Caco-2 (cell line): ENCODE data around the gene AP2B1. TPM values are rescaled to one million over a fixed set of nuclear protein-coding genes. Genes with fewer than 3 reads are reported as not detected.

Experiments
- BruUV-seq: library from RNA; stranded (reverse); fragments of 400-500 nt; replicated peaks from 2 replicates; lab custom pipeline; 2021; lab: Mats Ljungman, UMichigan
- CTCF ChIA-PET: fragments of 300-600 bp; sonication (Branson Sonifier 250); formaldehyde crosslinking; loops from one replicate; lab custom pipeline; 2022; ENCODE audit warnings: antibody characterized with exemption; lab: Charles Lee
- POLR2A ChIA-PET: fragments of 300-600 bp; sonication (Branson Sonifier 250); formaldehyde crosslinking; loops from one replicate; lab custom pipeline; 2022; ENCODE audit warnings: antibody characterized with exemption; lab: Charles Lee
- DNase-seq, 2 experiments: peaks; one replicate each; pipeline versions ENCODE4 v3.0.0 to v3.0.0-alpha.2; 2020 to 2022
- H3K27me3 ChIP-seq: replicated peaks from 2 replicates; pipeline ENCODE4 v1.6.0; 2011; ENCODE audit warnings: low read length; ENCODE audit not compliant: control insufficient read depth, insufficient read depth
- H3K36me3 ChIP-seq: 2 replicates; pipeline ENCODE4 v1.5.1; 2011; ENCODE audit warnings: low read length; ENCODE audit not compliant: control insufficient read depth, insufficient read depth
- H3K4me1 ChIP-seq: fragments of 250-450 bp; sonication (Bioruptor Pico); 2 replicates; pipeline ENCODE4 v1.5.1; 2020; ENCODE audit warnings: mild to moderate bottlenecking
- H3K4me3 ChIP-seq: 2 replicates; pipeline ENCODE4 v1.5.1; 2011; ENCODE audit warnings: low read depth, mild to moderate bottlenecking, control low read depth, low read length
- H3K9me3 ChIP-seq: fragments of 250-450 bp; sonication (Bioruptor Pico); 2 replicates; pipeline ENCODE4 v1.5.1; 2020; ENCODE audit warnings: mild to moderate bottlenecking, moderate library complexity
- H3K27ac Mint-ChIP-seq: one replicate; pipeline ENCODE4 v1.8.0; 2022; ENCODE audit warnings: mixed read lengths; ENCODE audit not compliant: unreplicated experiment
- H3K27me3 Mint-ChIP-seq: one replicate; pipeline ENCODE4 v1.8.0; 2022; ENCODE audit warnings: mixed read lengths; ENCODE audit not compliant: insufficient read depth, unreplicated experiment
- H3K36me3 Mint-ChIP-seq: one replicate; pipeline ENCODE4 v1.8.0; 2022; ENCODE audit warnings: mild to moderate bottlenecking, mixed read lengths; ENCODE audit not compliant: insufficient read depth, unreplicated experiment
- H3K4me1 Mint-ChIP-seq: one replicate; pipeline ENCODE4 v1.8.0; 2022; ENCODE audit warnings: low read depth, mixed read lengths; ENCODE audit not compliant: unreplicated experiment
- H3K4me3 Mint-ChIP-seq: one replicate; pipeline ENCODE4 v1.8.0; 2022; ENCODE audit warnings: mild to moderate bottlenecking, moderate library complexity, mixed read lengths; ENCODE audit not compliant: unreplicated experiment
- H3K9me3 Mint-ChIP-seq: one replicate; pipeline ENCODE4 v1.8.0; 2022; ENCODE audit warnings: mixed read lengths; ENCODE audit not compliant: unreplicated experiment
- intact Hi-C: fragments of 100-400 bp; cut with micrococcal nuclease; formaldehyde crosslinking; loops from one replicate; pipeline ENCODE4 v1.10.0; 2022; ENCODE audit not compliant: unreplicated experiment
- total RNA-seq: library from RNA; stranded (reverse); gene quantifications from 2 replicates; pipeline ENCODE4 v1.2.3, GENCODE V29; 2022
- TF ChIP-seq, protein P1 (sequence below), 2 experiments: fragments of 200-600 bp in 1 of 2; IDR thresholded peaks; 1 replicate in 1 of 2; 2 replicates in 1 of 2; pipeline versions ENCODE4 v1.5.1 to v1.8.0; 2011 to 2022; ENCODE audit warnings: antibody characterized with exemption in 1 of 2, control low read depth in 1 of 2, inconsistent platforms in 1 of 2, low read depth in 1 of 2, low read length in 1 of 2, mild to moderate bottlenecking in 1 of 2, moderate library complexity in 1 of 2; ENCODE audit not compliant: insufficient read depth in 1 of 2, severe bottlenecking in 1 of 2, unreplicated experiment in 1 of 2

The AP2B1 gene
- total RNA-seq, 1 experiment from 2014 or later: 228 TPM

DNA sequence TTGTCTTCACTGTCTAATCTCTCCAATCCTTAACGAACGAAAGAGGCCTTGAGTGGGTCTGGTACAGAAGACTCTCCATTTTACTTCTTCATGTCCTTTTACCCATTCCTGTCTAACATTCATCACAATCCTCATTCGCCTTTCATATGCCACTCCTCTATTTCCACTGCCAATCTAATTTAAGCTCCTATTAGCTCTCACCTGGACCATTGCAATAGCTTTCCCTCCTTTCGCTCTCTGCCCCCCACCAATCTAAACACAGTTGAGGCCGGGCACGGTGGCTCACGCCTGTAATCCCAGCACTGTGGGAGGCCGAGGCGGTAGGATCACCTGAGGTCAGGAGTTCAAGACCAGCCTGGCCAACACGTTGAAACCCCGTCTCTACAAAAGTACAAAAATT, 20.2 kb upstream of the AP2B1 start:
- Mint-ChIP-seq H3K27me3 (peaks cover 2% of the 10 kb centered on the region), H3K27ac (peak overlapping the region; percentile 56), H3K4me3 (peak overlapping the region; percentile 75), H3K4me1 (peaks cover 15% of the 10 kb centered on the region), H3K9me3 (no peaks in the 10 kb centered on the region), H3K36me3 (peaks cover 20% of the 10 kb centered on the region)
- Histone ChIP-seq H3K4me1 (peaks cover 4% of the 10 kb centered on the region), H3K4me3 (peak overlapping the region; percentile 54), H3K36me3 (no peaks in the 10 kb centered on the region), H3K9me3 (no peaks in the 10 kb centered on the region), H3K27me3 (no peaks in the 10 kb centered on the region)
- ChIA-PET POLR2A (interaction anchor here (0.6 to 2.7 kb wide), 3 partner anchors 11 to 1091 kb away, joined by 4 to 22 read pairs (median 7); partner anchors contain the start of genes PEX12 and TAF15), CTCF (no interaction called here)
- no peak for DNase-seq
- no TSS peak for BruUV-seq
- intact Hi-C loops: loop anchor here (1.0 kb wide), 1 partner anchor 11 kb away; the partner anchor contains the start of gene PEX12
- TF ChIP-seq, protein P1, sequence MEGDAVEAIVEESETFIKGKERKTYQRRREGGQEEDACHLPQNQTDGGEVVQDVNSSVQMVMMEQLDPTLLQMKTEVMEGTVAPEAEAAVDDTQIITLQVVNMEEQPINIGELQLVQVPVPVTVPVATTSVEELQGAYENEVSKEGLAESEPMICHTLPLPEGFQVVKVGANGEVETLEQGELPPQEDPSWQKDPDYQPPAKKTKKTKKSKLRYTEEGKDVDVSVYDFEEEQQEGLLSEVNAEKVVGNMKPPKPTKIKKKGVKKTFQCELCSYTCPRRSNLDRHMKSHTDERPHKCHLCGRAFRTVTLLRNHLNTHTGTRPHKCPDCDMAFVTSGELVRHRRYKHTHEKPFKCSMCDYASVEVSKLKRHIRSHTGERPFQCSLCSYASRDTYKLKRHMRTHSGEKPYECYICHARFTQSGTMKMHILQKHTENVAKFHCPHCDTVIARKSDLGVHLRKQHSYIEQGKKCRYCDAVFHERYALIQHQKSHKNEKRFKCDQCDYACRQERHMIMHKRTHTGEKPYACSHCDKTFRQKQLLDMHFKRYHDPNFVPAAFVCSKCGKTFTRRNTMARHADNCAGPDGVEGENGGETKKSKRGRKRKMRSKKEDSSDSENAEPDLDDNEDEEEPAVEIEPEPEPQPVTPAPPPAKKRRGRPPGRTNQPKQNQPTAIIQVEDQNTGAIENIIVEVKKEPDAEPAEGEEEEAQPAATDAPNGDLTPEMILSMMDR (IDR thresholded peaks at IDR 0.05; ENCODE audit: insufficient read depth in 1 of 2, low read depth in 1 of 2, low read length in 1 of 2, severe bottlenecking in 1 of 2, unreplicated experiment in 1 of 2): no peak

DNA sequence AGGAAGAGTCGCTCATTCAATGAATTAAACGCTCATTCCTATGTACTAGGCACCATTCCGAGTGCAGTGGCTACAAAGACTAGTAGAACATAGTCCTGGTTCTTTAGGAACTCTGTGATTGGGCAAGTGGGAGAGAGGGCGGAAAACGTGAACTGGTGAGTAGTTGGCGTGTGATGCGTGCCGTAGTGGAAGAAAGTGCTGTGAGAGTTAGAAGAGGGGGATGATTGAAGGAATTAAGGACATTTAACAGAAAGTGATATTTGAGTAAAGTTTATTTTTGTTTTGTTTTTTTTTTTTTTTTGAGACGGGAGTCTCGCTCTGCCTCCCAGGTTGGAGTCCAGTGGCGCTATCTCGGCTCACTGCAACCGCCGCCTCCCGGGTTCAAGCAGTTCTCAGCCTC, 18.6 kb upstream of the AP2B1 start:
- peak overlapping the region; percentile 56 for H3K27ac Mint-ChIP-seq
- peak overlapping the region; percentile 75 for H3K4me3 Mint-ChIP-seq
- intact Hi-C loops: loop anchor here (1.0 kb wide), 1 partner anchor 19 kb away; the partner anchor contains the start of gene AP2B1
- H3K4me1 Mint-ChIP-seq: peaks cover 15% of the 10 kb centered on the region
- TF ChIP-seq, protein P1 (IDR thresholded peaks at IDR 0.05; ENCODE audit: insufficient read depth in 1 of 2, low read depth in 1 of 2, low read length in 1 of 2, severe bottlenecking in 1 of 2, unreplicated experiment in 1 of 2): no peak
- Histone ChIP-seq H3K4me3 (peak overlapping the region; percentile 54), H3K4me1 (peaks cover 4% of the 10 kb centered on the region), H3K27me3 (no peaks in the 10 kb centered on the region), H3K9me3 (no peaks in the 10 kb centered on the region), H3K36me3 (no peaks in the 10 kb centered on the region)
- peak in 1 of 2 experiments; percentile 32 for DNase-seq
- no peaks in the 10 kb centered on the region for H3K9me3 Mint-ChIP-seq
- H3K36me3 Mint-ChIP-seq: peaks cover 20% of the 10 kb centered on the region
- no TSS peak for BruUV-seq
- peaks cover 2% of the 10 kb centered on the region for H3K27me3 Mint-ChIP-seq
- ChIA-PET POLR2A (interaction anchor here (0.5 to 2.7 kb wide), 5 partner anchors 10 to 240 kb away, joined by 3 to 22 read pairs (median 6); partner anchors contain the start of genes AP2B1, PEX12 and TAF15), CTCF (no interaction called here)

- ChIA-PET POLR2A (interaction anchor here (0.7 kb wide), 1 partner anchor 17 kb away, joined by 4 read pairs; no protein-coding TSS in a partner anchor), CTCF (no interaction called here)
- H3K36me3 ChIP-seq: no peaks in the 10 kb centered on the region
- Mint-ChIP-seq H3K36me3 (peaks cover 20% of the 10 kb centered on the region), H3K4me1 (peaks cover 15% of the 10 kb centered on the region), H3K27ac (no peak overlapping the region), H3K27me3 (no peaks in the 10 kb centered on the region), H3K4me3 (peak overlapping the region; percentile 58), H3K9me3 (no peaks in the 10 kb centered on the region)
- intact Hi-C loops: no loop called here
- BruUV-seq: no TSS peak
- no peak for DNase-seq
- no peaks in the 10 kb centered on the region for H3K27me3 ChIP-seq
- H3K9me3 ChIP-seq: no peaks in the 10 kb centered on the region
- peaks cover 4% of the 10 kb centered on the region for H3K4me1 ChIP-seq
- TF ChIP-seq, protein P1 (IDR thresholded peaks at IDR 0.05; ENCODE audit: insufficient read depth in 1 of 2, low read depth in 1 of 2, low read length in 1 of 2, severe bottlenecking in 1 of 2, unreplicated experiment in 1 of 2): no peak
- H3K4me3 ChIP-seq: peak overlapping the region; percentile 54
Observed at GRCh38 chr17:35569405-35569804, 17.7 kb upstream of the AP2B1 start.
